Placental epithelial cell (primary cell): Measurements from ENCODE around the gene SIAH2. TPM values are rescaled to one million over a fixed set of nuclear protein-coding genes. Genes with fewer than 3 reads are reported as not detected.

Experiments used
- total RNA-seq: library from RNA; depleted of rRNA; stranded (reverse); fragments of >200 nt; gene quantifications from 2 replicates; pipeline ENCODE4 v1.2.3, GENCODE V29; 2012

Gene SIAH2
- 86.0 and 97.5 TPM in 2 replicates for total RNA-seq

GRCh38 chr3:150763122-150763840 lies at the start of gene SIAH2:
Gene SIAH2 (minus strand): TSS chr3:150763169. CDS start chr3:150762849, 320 bp downstream.

GRCh38 chr3:150703756-150704344 lies 59.1 kb downstream of the SIAH2 start, which contains the start of gene ERICH6:
Gene ERICH6 (minus strand): TSS chr3:150703920. CDS start chr3:150703898, 22 bp downstream.

Other genes starting within 250 kb of the SIAH2 start
- 203 and 212 TPM in 2 replicates for gene SERP1, start 216.7 kb downstream of the SIAH2 start, total RNA-seq
- gene EIF2A, start 216.4 kb downstream of the SIAH2 start, total RNA-seq, result 177 and 229 TPM in 2 replicates
- gene SELENOT, start 159.8 kb downstream of the SIAH2 start, total RNA-seq, result 65.6 and 248 TPM in 2 replicates
- 0.33 and 0.39 TPM in 2 replicates for gene ERICH6, start 59.2 kb downstream of the SIAH2 start, total RNA-seq
- not detected in 2 replicates for gene MINDY4B, start 142.3 kb upstream of the SIAH2 start, total RNA-seq
- not detected in 2 replicates for gene CLRN1, start 209.6 kb upstream of the SIAH2 start, total RNA-seq